Measurements from ENCODE around the gene IGFBP6.
A peak's percentile ranks its signal among the peaks of the same experiment; 100 is the strongest.

IGFBP6 gene, protein sequence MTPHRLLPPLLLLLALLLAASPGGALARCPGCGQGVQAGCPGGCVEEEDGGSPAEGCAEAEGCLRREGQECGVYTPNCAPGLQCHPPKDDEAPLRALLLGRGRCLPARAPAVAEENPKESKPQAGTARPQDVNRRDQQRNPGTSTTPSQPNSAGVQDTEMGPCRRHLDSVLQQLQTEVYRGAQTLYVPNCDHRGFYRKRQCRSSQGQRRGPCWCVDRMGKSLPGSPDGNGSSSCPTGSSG

DNA sequence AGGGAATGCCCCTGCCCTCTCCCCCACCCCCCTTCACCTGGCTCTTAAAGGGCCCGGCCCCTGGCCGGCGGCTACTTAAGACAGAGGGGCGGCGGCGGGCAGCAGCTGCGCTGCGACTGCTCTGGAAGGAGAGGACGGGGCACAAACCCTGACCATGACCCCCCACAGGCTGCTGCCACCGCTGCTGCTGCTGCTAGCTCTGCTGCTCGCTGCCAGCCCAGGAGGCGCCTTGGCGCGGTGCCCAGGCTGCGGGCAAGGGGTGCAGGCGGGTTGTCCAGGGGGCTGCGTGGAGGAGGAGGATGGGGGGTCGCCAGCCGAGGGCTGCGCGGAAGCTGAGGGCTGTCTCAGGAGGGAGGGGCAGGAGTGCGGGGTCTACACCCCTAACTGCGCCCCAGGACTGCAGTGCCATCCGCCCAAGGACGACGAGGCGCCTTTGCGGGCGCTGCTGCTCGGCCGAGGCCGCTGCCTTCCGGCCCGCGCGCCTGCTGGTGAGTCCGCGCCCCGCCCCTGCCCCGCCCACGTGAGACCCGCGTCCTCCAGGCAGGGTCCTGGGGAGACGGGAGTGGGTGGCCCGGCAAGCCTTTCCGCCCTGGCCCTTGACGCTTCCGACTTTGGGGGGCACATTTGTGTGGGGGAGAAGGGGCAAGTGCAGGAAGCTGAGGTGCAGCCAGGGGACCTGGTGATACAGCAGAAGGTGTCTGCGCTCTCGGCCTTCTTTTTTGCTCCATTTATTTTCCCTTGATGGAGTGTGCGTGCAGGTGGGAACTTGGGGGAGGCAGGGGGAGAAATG lies at the start of gene IGFBP6:
TSS of gene IGFBP6 (plus strand) at position 104 of the 790 bp plus-strand sequence. CDS start at position 155, 51 bp downstream.
- DNase-seq = peak; percentile 11

DNA sequence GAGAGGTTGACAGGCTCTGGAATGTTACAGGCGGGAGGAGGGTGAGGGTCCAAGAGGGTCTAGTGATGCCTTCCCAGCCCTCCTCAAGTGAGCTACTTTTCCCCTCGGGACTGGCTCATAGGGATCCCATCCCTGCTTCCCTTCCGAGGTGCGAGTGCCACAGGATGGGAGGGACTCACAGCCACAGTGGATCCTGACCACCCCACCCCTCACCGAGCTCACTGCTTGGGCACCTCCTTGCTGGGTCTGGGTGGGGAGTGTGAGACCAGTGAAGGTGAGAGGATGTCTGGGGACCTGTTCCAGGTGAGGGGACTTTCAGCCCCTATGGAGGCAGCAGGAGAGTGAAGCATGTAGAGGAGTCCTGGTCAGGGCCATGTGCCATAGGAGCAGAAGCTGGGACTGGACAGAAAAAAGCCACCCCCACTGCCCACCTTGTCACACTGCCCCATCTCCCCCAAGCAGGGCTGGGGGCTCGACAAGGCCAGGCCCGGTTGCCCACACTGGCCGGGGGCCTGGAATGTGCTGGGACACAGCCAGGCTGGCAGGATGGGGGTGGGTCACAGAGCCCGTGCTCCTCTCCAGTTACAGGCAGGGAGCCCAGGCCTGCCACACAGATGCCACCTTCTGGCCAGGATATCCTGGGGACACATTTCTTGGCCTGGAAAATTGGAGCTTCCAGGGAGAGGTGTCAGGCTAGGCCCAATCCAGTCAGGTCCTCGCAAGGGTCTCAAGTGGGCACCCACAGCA lies 49.3 kb upstream of the IGFBP6 start:
- no peak for DNase-seq

DNA sequence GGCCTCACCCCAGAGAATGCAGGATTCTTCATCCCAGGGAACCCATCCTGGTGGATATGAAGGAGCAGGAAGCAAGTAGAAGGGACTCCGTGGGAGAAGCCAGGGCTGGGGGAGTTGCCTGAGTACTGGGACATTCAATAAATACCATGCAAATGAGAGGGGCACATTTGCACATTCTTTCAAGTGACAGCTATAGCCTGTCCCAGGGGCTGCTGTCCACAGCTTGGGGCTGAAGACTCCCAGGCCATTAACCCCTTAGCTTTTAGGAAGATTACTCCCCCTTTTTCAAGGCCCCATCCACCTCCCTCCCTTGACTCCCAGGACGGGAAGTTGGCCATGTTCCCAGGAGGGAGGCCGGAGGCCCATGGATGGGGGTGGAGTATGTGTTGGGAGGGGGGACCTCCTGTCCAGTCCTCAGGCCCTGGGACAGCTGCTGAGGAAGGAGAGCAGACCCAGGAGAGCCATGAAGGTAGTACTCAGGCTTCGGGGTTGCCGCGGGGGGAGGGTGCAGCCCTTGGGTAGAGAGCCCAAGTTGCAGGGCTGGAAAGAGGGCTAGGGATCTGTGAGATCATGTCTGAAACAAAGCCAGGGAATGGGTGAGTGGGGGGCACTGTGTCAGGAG lies 48.6 kb upstream of the IGFBP6 start:
- no peak for DNase-seq

DNA sequence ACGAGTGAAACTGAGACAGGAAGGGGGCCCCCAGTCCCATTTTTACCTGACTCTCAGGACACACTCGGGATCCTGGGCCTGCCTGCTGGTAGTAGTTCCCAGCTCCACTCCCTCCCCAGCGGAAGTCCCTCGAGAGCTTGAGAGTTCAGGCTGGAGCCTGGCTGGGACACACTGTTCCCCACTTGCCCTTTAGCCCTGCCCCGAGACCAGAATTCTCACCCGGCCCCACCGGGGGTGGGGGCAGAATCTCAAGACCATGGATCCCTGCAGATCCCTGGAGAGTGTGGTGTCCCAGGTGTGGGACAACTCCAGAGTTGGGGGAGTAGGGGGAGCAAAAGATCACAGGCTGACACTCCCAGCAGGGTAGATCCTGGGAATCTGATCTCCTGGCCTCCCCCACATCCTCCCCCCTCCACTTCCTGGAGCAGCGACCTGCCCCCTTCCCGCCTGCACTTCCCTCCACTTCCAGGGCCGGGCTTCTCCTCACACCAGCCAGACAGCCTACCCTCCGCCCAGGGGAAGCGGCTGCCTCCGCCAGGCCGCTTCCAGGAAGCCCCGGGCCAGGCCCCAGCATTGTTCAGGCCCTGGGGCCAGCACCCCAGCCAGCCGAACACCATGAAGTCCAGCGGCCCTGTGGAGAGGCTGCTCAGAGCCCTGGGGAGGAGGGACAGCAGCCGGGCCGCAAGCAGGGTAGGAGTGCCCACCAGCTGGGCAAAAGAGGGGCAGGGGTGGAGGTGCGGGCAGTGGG lies 47.7 kb upstream of the IGFBP6 start, which contains the start of gene TNS2:
TSS of gene TNS2 (plus strand) at position 495 of the 748 bp plus-strand sequence. CDS start at position 616, 121 bp downstream.
- DNase-seq = no peak

DNA sequence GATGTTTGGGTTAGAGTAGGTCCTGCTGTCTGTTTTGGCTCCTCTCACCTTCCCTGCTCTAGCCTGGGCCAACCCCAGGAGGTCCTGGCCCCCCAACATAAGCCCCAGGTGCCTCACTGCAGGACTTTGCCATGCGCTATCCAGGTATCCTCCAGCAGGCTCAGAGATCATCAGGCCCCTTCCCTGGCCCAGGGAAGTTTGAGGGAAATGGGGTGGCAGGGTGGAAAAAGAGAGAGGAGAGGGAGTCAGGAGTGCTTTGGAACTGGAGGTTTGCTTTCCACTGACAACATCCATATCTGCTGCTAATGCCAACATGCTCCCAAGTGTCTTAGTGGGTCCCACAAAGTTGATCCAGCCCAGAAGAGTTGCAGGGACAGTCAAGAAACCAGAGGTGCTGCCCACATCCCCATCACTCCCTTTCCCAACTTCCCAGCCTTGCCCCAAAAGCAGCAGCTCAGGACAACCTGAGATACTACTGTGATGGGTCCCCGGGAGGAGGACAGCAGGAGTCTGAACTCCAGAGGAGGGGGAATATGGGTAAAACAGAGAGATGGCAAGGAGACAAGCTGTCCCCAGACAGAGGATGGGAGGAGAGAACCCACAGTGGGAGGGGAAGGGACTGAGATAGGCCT lies 46.9 kb upstream of the IGFBP6 start:
- no peak for DNase-seq

DNA sequence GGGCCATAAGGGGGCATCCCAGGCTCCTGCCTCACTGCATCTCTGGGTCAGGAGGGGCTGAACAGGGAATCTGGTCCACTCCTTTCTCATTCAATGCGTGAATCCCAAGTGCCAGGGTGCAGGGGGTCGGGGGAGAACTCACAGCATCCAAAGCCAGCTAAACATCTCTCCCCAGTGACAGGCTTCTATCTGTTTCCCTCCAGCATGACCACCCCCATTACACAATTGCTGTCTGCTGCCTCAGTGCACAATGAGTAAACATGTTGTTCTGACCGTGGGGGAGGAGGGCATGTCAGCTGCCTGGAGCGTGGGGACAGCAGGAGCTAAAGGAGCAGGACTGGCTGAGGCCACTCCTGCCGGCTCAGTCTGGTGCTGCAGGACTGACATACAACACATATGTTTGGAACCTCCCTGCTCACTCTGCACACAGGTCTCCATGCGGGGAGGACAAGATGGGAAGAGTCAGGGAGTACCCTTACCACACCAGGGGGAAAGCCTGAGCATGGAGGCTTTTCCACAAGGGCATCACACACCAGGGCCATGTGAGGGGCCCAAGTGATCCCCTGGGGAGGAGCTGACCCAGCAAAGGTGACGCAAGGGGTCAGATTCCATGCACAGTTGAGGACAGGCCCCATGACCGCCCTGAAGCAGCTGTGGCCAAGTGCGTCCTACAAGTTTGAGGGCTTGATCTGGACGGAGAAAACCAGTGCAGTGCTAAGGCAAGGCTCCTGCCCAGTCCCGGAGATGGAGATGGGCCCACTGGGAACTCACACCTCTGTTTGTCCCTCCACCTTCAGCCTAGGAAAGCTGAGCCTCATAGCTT lies 46.2 kb upstream of the IGFBP6 start:
- DNase-seq = peak; percentile 16

DNA sequence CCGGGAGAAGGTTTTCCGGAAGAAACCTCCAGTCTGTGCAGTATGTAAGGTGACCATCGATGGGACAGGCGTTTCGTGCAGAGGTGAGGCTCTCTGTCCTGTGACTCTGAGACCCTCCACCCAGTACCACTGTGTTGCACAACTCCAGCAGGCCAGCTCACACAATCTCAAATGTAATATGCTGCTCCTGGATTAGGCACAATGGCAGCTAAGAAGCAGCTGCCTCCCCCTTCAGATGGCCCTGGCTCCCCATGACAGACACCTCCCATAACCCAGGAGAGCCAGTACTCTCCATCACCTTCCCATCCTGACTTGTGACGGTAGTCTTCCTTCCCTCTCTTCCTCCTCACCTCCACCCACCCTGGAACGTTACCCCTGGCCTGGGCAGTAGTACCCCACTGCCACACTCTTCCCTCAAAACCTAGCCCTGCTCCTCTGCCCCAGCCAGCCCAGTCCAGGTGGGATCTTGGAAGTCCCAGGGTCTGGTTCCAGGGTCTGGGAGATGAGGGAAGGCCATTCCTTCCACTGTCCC lies 45.5 kb upstream of the IGFBP6 start:
- no peak for DNase-seq

DNA sequence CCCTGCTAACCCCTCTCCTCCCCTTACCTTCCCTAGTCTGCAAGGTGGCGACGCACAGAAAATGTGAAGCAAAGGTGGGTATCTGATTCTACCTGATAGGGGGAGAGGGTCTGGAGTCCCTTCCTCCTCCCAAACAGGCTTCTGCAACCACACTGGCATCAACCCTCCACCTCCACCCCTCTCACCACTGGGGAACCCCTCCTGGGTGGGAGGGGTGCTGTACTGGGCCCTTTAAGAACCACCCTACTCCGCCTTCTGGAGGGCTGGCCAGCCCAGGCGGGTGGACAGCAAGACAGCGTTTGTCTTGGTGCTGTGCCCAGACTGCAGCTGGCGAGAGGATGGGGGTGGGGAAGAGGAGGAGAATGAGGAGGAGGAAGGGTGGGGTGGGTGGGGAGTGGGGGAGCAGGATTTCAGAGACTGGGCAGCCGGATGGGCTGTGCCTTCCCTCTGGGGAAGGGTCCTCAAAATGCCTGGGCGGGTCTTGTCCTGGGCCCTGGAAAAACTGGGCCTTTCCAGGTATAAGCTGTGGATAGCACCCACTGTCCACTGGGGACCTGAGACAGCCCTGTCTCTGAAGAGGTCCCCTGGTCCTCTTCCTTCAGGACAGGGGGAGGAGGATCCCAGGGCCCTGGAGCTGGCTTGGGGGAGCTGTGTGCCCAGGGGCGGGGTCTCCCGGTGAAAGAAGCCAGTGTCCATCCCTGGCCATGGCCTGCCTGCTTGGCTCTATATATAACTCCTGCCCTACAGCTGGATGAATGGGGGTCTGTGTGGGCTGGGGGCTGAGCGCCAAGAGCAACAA lies 44.8 kb upstream of the IGFBP6 start:
- no peak for DNase-seq

DNA sequence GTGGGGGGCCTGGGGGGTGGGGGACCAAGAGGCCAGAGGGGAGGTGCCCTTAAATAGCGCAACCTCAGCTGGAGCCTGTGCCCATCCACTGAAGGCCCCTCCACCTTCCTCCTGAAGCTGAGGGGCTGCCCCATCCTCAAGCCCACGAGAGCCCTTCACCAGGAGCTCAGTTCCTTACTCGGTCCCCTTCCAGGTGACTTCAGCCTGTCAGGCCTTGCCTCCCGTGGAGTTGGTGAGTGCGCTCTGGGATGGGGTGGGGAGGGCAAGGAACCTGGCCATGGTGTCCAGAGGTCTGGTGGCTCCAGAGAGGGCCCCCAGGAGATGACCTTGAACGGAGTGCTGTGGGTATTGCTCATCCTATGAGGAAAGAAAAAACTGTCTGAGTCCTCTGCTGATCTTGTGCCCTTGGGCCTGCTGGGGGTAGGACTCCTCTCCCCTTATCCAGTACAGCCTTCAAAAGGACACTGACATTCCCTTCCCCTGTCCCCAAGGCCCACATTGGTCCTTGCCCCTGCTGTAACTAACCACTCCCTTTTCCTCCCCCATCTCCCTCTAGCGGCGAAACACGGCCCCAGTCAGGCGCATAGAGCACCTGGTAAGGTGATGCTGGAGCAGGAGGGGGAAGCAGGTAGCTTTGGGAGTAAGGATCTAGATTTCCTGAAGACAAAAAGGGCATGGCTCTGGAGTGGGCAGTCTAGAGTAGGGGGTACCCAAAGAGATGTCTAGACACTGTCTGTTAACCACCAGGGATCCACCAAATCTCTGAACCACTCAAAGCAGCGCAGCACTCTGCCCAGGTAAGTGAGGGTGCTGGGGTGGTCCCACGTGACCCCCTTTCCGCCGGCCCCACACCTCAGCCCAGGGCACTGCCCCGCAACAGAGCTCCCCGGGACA lies 44.0 kb upstream of the IGFBP6 start:
- peak; percentile 4 for DNase-seq

DNA sequence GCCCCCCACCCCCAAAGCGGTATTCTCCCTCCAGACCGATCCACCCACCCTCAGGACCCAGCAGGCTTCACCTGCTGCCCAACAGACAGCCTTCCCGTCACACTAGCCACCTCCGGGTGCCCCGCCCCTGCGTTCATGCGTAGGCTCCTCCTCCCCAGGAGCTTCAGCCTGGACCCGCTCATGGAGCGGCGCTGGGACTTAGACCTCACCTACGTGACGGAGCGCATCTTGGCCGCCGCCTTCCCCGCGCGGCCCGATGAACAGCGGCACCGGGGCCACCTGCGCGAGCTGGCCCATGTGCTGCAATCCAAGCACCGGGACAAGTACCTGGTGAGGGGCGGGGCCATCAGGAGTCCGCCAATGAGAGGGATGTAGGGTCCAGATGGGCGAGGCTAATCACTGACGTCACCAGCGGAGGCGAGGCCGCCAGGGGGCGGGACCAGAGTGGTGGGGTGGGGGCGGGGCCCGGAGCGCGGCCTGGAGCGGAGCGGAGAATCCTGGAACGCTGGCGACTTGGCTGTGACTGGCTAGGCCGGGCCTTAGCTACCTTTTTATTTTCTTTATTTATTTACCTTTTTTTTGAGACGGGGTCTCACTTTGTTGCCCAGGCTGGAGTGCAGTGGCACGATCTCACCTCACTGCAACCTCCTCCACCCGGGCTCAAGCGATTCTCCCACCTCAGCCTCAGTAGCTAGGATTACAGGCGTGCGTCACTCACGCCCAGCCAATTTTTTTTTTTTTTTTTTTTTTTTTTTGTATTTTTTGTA lies 43.2 kb upstream of the IGFBP6 start:
- DNase-seq = peak; percentile 79

DNA sequence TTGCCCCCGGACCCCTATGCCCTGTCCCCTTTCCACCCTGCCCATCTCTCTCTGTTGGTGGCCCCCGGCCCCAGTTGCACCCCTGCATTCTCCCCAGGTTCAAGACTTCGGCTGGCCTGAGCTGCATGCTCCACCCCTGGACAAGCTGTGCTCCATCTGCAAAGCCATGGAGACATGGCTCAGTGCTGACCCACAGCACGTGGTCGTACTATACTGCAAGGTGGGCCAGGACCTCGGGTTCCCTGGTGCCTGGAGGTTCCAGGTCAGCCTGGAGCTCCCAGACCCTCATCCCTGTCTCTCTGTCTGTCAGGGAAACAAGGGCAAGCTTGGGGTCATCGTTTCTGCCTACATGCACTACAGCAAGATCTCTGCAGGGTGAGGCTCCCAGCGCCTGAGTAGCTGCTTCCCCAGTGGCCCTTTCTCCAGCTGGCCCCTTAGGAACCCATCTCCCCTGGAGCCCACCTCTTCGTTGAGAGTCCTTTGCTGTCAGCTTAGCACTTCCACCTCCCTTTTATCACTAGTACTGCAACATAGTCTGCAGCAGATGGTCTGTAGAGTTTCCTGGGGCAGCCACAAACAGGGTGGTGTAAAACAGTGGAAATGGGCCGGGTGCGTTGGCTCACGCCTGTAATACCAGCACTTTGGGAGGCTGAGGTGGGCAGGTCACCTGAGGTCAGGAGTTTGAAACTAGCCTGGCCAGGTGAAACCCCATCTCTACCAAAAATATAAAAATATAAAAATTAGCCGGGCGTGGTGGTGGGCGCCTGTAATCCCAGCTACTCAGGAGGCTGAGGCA lies 41.8 kb upstream of the IGFBP6 start:
- no peak for DNase-seq

DNA sequence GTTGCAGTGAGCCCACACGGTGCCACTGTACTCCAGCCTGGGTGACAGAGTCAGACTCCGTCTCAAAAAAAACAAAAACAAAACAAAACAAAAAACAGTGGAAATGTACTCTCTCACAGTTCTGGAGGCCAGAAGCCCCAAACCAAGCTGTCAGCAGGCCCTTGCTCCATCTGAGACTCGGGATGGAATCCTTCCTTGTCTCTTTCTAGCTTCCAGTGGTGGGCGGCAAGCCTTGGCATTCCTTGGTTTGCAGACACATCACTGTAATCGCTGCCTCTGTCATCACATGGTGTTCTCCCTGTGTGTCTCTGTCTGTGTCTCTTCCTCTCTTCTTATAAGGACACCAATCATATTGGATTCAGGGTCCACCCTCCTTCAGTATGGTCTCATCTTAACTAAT lies 41.2 kb upstream of the IGFBP6 start:
- DNase-seq = no peak

DNA sequence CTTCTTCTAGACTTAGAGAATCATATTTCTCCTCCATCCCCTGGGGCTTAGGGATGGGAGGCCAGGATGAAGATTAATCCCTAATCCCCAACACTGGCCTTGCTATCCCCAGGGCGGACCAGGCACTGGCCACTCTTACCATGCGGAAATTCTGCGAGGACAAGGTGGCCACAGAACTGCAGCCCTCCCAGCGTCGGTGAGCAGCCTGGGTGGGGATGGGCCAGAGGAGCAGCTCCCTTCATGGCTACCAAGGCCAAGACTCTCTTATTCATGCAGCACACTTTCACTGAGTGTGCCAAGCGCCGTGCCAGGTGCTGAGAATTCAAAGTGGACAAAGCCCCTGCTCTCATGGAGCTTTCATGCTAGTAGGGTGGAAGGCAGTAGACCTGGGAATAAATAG lies 40.6 kb upstream of the IGFBP6 start:
- no peak for DNase-seq

DNA sequence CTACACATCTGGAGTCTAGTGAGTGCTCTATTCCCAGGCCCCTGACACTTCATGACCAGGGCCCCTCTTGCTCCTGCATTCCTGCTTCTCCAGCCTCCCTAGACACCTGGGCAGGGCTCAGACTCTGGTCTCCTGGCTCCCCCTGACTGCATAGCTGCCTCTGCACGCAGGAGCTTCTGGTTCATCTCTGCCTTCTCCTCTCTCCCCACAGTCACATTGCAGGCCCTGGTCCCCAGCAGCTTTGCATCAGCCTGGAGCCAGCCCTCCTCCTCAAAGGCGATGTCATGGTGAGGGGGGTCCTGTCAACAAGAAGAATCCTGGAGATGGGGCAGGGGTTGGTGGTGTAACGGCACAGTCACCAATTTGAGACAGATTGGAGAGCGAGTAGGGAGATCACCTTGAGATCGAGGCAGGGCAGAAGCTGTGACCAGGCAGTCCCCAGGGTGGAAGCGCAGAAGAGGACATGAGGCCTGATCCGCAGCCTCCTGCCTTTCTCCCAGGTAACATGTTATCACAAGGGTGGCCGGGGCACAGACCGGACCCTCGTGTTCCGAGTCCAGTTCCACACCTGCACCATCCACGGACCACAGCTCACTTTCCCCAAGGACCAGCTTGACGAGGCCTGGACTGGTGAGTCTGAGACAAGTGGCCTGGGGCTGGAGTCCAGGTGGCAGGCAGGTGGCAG lies 39.5 kb upstream of the IGFBP6 start:
- DNase-seq = no peak

DNA sequence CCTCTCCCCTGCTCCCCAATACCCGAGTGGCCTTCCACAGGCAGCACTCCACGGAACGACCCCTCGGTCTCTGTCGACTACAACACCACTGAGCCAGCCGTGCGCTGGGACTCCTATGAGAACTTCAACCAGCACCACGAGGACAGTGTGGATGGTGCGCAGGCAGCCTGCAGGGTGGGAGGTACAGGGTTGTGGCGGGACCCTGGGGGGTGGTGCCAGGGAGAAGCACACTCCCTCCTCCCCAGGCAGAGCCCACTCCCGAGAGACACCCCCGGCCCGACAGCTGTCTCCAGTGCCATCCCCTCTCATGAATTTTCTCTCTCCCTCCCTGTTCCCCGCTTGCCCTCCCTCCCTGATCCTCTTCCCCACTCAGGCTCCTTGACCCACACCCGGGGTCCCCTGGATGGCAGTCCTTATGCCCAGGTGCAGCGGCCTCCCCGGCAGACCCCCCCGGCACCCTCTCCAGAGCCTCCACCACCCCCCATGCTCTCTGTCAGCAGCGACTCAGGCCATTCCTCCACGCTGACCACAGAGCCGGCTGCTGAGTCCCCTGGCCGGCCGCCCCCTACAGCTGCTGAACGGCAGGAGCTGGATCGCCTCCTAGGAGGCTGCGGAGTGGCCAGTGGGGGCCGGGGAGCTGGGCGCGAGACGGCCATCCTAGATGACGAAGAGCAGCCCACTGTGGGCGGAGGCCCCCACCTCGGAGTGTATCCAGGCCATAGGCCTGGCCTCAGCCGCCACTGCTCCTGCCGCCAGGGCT lies 38.6 kb upstream of the IGFBP6 start:
- no peak for DNase-seq

Data from MV-4-11 (cell line).